SK-N-MC (cell line): ENCODE measurements around the gene POR.

Experiments used
- EZH2 ChIP-seq: fragments of 200-600 bp; sonication (generic); IDR thresholded peaks from one replicate; pipeline ENCODE4 v1.6.1; 2017; ENCODE audit warnings: antibody characterized with exemption
- FOXP2 ChIP-seq: optimal IDR thresholded peaks from 2 replicates; pipeline ENCODE3; 2011; ENCODE audit warnings: mild to moderate bottlenecking, moderate library complexity; ENCODE audit not compliant: insufficient read depth; ENCODE audit errors: extremely low read length, control extremely low read depth
- POLR2AphosphoS5 ChIP-seq: IDR thresholded peaks from 2 replicates; pipeline ENCODE4 v1.6.1; 2012; ENCODE audit warnings: mild to moderate bottlenecking, low read depth, low read length, borderline replicate concordance

DNA sequence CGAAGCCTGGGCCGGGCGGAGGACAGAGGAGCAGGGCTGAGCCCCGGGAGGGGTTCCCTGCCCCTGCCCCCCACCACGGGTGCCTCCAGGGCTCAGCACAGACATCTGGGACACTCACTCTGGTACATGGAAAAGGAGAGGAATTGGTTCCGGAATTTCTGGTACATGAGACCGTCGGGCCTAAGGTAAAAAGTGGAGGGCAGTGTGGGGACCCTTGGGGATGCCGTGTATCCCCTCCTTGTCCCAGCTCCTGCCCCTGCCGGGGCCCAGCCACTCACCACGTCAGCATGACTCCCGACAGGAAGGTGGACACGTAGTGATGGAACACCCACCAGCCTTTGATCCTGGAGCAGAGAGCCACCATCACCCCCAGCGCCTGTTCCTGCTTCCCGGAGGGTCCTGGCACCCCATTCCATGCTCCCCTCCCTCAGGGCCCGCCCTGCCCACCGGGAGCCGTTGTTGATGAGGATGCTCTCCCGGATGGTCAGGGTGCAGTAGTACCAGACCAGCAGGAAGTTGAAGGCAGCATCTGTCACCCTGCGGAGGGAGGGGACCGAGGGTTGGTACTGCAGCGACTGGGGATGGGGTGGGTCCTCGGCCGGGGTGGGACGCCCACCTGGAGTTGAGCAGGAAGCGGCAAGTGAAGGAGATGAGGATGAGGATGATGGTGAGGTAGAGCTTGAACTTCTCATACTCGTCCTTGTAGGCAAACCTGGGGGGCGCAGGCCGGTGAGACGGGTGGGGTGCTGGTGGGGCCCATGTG lies 73.0 kb downstream of the POR start:
- TF ChIP-seq POLR2AphosphoS5 (no peak), EZH2 (no peak), FOXP2 (no peak)
